Measurements from ENCODE around the gene SLC31A1.
"Not testable (repeated sequence)": the region's sequence is repeated elsewhere in the genome, so short reads cannot be mapped to it uniquely, and the experiment has no call there.

Gene SLC31A1

DNA sequence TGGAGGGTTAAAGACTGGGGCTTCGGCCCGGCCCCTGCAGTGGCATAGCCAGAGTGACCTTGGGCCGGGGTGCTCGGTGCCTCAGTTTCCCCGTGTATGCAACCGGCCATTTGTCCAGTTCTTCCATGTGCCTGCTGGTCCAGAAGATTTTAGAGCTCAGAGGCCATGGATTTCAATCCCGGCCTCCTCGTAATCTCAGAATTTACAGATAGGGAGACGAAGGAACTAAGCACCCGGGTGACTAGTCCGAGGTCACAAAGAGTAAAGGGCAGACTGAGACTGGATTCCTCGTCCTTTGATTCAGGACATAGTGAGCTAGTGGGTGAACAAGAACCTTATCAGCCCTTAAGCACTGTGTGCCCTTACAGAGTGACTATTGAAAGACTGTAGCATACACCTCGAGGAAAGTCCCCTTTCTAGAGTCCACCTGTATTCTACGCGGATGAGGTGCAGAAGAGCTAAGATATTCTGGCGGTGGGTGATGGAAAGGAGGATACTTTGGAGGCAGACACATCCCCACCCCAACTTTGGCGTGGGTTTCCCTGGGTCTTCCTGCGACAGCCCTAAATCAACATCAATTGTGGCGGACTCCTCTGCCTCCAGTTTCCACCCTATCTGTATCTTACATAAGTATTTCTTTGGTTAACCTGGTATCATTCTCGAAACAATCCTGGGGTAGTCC is 597 bp downstream of the SLC31A1 start:
- no peak for DNase-seq

DNA sequence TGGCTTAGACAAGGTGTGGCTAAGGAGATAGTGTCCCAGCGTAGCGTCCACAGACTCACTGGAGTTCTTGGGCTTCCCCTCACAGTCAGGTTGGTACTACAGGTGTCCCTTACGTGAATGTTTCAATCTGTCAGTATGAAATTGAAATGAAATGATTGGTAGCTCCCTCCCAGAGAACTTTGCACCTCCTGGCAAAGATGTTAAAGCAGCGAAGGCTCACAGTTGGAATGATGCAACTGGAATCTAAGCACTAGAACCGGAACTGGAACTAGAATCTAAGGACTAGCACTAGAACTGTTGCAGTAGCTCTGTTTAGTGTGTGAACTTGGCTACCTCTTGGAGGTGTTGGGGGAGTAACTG is 1.1 kb downstream of the SLC31A1 start:
- DNase-seq: no peak

DNA sequence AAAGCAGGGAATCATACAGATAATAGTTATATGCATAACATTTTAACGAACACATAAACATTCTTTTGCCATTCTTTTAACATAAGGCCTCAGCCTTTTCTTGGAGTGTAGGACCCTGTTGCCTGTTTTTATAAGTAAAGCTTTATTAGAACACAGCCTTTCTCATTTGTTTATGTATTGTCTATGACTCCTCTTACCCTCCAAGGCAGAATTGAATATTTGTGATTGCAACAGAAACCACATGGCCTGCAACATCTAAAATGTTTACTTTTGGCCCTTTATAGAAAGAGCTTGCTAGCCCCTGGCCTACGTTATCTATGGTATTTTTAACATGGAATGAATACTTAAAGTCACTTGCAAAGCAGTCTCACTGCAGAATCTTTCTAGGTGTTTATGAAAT is 2.6 kb downstream of the SLC31A1 start:
- no peak for DNase-seq

DNA sequence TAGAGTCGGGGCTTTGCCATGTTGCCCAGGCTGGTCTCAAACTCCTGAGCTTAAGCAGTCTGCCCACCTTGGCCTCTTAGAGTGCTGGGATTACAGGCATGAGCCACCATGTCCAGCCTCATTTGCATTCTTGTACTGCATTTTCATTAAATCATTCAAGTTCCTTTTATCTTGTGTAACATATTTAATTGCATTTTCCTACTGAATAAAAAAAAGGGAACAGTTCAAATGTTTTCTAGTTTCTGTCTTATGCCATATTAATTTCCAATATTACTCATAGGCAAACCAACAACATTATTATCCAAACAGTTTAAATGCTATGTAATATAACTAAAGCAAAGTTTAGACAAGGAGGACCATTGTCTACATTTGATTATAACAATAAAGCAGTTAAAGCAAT is 6.1 kb downstream of the SLC31A1 start:
- no peak for DNase-seq

DNA sequence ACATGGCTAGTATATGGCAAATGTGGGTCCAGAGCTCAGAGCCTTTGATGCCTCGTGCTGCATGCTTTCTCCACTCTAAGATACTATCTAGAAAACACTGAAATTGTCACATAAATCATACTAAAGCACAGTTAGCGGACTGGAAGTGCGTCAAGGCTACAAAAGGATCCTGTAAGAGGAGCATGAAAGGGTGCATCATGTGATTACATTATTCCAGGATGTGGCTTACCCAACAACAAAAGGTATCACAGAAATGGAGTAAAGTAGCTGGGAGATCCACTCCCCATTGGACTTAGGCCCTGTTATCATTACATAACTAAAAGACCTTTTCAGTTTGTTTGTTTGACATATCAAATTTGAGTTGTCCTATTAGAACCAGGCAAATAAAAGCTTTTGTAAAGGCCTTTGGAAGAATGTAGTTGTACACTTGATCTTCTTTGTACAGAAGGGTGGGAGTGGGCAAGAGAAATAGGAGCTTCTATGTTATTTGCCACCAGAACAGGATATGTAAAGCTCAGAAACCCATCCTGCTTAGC is 6.9 kb downstream of the SLC31A1 start:
- DNase-seq: no peak

DNA sequence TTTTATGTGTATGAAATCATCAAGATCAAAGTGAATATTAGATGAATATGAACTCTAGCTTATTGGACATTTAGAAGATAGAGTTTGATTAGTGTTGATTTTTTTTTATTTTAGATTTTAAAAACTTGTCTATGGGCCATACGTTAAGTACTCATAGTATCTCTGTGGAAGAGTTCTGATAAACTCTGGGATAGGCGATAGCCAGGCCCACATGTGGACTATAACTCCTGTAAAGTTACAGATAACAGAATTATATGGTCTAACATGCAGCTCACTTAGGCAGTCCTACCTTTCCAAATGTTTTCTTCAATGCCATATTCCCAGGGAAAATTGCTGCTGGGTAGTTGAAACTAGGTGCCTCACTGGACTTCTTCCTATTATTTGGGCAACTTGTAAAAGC is 10.4 kb downstream of the SLC31A1 start:
- no peak for DNase-seq

DNA sequence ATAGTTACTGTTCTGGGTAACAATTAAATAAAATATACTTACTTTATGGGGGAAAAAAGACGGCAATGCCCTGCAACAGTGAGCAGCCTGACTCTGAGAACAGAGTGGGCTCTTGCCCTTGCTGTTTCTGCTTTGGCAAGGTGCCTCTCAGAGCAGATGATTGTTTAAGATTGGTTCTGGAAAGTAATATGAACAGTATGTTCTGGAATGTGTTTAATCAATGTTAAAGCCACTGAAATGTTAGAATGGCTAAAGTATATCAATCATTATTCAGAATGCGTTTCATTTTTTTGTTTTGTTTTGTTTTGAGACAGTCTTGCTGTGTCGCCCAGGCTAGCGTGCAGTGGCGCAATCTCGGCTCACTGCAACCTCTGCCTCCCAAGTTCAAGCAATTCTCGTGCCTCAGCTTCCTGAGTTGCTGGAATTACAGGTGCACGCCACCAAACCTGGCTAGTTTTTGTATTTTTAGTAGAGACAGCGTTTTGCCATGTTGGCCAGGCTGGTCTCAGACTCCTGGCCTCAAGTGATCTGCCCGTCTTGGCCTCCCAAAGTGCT is 14.4 kb downstream of the SLC31A1 start:
- DNase-seq: not testable (repeated sequence)

DNA sequence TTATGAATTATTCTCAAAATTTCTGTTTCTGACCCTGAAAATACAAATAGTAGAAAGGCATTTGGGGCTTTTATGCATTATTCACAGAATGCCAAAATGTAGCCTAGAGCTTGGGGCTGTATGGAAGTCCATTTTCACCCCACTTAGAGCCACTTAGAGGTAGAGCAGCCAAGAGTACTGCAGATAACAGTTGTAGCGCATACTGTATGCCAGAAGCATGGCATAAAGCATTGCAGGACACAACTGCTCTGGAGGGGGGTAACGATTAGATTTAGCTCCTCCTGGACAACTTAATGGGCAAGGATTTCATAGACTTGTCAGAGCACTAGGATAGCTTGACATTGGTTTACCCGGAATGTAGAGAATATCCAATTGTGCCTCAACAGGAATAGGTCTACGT is 15.7 kb downstream of the SLC31A1 start:
- no peak for DNase-seq

DNA sequence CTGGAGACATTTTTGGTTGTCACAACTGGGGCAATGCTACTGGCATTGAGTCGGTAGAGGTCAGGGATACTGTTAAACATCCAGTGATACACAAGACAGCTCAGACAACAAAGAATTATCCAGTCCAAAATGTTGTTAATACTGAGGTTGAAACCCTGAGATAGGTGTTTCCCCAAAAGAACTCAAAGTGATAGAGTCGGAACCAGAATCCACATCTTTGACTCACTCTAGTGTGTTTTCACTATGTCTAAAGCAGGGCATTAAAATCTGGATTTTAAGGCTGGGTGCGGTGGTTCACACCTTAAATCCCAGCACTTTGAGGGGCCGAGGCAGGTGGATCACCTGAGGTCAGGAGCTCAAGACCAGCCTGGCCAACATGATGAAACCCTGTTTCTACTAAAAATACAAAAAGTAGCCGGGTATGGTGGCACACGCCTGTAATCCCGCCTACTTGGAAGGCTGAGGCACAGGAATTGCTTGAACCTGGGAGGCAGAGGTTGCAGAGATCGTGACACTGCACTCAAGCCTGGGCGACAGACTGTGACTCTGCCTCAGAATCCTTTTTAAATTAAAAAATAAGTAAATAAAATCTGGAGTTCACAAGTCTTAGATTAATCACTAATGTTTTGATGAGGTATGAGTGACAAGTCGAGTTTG is 17.0 kb downstream of the SLC31A1 start:
- DNase-seq: no peak

DNA sequence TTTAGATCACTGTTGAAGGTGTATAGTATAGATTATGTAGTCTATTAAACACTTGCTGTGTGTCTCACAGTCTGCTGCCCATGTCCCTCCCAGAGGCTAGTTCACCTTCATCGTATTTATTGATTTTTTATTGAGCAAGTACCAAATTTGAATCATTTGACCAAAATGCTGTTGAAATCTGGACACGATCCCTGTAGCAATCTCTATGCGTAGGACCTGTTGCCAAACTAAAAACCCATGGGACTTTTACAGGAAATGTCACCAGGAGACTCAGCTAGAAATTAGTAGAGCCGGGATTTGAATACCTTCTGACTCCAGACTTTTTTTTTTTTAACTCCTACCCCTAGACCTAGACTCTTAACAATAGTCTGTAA is 17.5 kb downstream of the SLC31A1 start:
- no peak for DNase-seq

DNA sequence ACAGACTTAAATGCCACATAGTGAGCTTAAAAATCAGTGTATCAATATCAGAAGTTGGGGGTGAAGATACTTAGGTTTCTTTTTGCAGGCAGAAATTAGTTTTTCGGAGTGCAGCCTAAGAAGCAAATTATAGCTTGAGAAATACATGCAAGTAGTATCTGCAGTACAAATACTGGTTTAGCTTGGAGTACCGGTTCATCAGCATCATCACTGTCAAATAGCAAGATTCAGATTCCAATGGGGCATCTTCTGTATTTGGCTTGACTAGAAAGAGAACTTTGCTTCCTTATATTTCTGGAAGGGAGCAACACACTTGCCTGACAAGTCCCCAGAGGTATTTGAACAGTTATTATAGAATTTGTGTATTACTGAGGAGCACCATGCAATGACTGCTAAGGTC is 19.8 kb downstream of the SLC31A1 start:
- no peak for DNase-seq

DNA sequence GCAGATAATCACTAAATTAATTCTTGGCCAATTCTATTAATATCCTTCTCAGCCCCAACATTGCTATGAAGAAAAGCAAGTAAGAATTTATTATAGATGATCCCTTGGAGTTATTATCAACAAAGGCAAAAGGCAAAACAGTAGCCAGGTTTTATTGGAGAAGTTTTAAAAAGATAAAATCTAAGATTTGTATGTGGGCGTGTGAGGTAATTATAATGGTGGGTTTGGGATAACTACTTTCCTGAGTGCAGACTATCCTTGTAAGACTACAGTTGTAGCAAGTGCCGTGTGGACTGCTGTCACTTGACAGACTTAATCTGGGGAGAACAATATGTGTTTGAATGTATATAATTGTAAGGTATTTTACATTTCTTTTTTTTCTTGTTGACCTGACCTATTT is 23.2 kb downstream of the SLC31A1 start:
- no peak for DNase-seq

DNA sequence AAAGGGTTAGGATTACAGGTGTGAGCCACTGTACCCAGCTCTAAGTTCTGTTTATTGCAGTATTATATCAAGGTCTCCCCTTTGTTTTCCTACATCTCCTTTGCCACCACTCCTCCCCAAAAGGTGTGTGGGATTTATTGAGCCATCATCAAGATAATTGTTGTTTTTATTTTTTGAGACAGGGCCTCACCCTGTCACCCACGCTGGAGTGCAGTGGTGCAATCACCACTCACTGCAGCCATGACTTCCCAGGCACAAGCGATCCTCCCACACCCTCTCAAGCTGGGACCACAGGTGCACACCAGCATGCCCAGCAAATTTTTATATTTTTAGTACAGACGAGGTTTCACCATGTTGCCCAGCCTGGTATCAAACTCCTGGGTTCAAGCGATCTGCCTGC is 24.6 kb downstream of the SLC31A1 start:
- DNase-seq: no peak

DNA sequence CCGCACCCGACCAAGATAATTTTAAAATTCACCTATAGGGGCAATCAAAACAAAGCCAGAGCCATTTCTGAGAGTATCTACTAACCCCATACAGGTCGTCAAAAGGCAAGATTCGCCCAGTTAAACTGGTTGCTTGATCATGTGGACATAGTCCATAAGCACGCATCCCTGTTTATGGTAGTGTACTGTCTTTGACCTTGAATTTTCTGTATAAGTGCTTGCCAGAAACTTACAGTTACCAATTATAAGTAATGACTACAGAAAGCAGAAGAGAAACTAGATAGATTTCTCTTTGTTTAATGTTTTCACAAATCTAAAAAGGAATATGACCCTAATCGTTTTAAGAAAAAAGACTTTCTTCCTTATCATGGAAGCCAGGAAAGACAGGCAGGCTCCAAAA is 25.6 kb downstream of the SLC31A1 start:
- no peak for DNase-seq

DNA sequence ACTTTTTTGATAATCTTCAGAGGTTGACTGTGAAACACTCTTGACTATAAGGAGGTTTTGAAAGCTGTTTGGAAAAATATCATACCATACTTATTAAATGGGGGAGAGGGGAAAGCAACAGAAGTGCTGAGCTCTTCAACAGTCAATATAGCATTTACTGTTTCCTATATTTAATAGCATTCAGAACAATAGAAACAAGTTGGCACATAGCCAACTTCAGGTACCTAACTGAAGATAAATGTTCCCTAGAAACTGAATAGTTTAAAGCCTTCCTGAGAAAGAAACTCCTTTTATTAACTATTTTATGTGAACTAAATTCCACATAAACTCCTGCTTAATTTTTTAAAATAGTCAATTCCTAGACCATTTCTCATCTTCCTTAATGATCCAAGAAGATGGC is 26.3 kb downstream of the SLC31A1 start:
- DNase-seq: no peak

DNA sequence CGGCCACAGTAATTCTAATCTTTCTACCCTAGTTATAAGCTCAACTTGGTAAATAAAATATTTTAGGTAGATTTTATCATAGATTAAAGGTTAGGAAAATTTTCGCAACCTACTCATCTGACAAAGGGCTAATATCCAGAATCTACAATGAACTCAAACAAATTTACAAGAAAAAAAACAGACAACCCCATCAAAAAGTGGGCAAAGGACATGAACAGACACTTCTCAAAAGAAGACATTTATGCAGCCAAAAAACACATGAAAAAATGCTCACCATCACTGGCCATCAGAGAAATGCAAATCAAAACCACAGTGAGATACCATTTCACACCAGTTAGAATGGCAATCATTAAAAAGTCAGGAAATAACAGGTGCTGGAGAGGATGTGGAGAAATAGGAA is 28.3 kb downstream of the SLC31A1 start:
- not testable (repeated sequence) for DNase-seq

DNA sequence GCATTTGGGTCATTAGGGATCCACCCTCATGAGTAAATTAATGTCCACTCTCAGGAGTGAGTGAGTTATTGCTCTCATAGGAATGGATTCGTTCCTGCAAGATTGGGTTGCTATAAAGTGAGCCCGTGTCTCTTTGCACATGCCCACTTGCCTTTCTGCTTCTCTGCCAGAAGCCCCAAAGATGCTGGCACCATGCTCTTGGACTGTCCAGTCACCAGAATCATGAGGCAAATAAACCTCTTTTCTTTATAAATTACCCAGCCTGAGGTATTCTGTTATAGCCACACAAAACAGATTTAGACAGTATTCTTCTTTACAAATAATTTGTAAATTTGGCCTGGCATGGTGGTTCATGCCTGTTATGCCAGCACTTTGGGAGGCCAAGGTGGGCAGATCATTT is 29.5 kb downstream of the SLC31A1 start:
- no peak for DNase-seq

DNA sequence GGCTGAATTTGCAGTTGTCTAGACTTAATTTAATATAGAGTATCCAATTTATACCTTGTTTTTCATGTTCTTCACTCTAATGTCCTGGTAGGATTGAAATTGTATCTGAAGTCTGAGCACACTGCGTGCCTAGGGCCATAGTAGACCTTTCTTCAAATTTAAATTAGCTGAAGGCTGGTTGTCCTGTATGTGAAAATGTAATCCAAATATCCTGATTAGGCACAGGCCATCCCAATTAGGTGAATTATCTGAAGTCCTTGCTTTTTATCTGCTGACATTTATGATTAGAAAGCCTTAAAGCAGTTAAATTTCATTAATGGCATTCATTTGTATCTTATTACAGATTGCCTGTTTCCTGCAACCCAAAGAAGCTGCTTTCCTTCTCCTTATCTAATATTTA is 33.6 kb downstream of the SLC31A1 start:
- no peak for DNase-seq

DNA sequence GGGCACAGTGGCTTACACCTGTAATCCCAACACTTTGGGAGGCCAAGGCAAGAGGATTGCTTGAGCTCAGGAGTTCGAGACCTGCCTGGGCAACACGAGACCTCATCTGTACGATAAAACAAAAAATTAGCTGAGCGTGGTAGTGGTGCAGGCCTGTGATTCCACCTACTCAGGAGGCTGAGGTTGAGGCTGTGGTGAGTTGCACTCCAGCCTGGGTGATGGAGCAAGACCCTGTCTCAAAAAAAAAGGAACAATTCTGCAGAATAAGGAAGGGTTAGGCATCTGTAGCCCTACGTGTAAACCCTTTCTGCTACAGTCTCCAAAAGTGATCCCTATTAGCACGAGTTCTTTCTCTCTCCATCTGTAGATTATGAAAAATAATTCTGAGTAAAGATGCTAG is 34.1 kb downstream of the SLC31A1 start:
- DNase-seq: no peak

DNA sequence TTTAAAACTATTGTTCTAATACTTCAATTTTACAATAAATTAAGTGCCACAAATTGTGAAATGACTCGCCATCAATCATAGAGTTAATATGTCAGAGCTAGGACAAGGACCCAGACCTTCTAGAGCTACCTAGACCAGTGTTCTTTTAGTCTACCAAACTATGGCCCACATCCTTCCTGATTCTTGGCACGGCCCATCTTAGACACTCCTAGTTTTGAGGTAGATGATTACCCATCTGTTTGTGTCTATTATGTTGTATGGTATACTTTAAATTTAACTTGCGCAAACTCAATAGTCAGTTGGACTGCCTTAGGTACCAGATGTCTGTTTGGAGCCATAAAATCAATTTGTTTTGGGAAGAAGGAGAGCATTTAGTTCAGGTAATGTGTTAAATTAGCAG is 36.5 kb downstream of the SLC31A1 start:
- DNase-seq: no peak

DNA sequence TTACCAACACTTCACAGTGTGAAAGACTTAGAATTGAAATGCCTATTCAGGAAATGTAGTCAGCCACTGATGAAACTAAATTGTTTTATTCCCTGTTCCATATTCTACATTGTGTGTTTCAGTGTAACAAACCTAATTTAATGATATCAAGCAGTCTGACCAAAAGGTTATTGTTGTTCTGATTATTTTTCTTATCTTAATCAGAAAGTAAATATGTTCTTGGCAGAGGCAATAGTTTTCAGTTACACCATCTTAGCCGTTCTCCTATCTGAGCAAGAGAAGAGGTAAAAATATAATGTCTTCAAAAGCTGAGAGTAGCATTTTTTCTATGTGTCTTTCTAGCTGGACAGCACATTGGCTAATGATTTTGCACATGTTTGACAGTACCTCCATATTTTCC is 36.9 kb downstream of the SLC31A1 start:
- no peak for DNase-seq

DNA sequence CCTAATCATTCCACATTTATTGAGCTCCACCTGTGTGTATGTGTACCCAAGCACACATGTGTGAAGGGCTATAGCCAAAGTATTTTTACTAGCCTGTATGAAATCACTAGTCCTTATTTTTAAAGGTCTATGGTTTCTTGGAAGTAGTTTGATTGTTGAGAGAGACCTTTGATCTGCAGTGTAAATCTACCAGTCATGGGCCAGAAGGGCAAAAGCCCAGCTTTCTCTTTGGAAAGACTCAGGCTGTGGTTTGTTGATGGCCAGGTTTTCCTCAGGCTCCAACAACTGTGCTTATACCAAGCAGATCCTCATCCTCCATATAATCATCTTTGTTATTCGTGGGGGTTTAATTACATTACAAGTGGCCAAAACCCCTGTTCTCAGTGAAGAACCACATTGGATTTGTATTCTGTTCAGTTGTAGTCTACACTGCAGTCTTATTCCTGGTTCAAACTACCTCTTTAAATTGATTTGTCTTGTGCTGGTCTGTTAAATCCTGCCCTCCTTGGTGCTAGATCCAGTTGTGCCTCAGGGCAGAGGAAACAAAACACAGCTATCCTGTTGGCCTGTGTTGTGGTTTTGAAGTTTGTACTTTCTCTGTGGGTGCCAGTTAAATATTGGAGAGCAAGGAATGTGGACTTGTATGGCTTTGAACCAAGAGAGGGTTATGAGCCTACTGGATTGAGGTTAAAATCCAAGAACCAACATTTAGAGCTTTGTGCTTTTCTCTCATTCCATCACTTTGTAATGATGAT is 40.8 kb downstream of the SLC31A1 start:
- DNase-seq: no peak

DNA sequence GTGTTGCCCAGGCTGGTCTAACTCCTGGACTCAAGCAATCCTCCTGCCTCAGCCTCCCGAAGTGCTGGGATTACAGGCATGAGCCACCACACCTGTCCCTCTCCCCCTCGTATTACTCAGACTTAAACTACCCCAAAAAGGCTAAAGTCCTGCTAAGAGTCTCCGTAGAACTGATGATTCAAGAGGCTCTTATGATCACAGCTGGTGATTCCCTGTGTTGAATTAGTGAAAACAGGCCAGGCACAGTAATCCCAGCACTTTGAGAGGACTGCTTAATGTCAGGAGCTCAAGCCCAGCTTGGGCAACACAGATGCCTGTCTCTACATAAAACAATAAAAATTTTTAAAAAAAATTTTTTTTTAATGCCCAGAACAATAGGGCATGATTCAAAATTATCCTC is 44.8 kb downstream of the SLC31A1 start:
- no peak for DNase-seq
